ENCODE results near the gene OR8G1. TPM values are rescaled to one million over a fixed set of nuclear protein-coding genes. Genes with fewer than 3 reads are reported as not detected.
"Not testable (repeated sequence)": the region's sequence is repeated elsewhere in the genome, so short reads cannot be mapped to it uniquely, and the experiment has no call there.

OR8G1 gene
- total RNA-seq (2014; rRNA removed; shearing (Covaris generic)): not detected in 2 replicates

- no peak for DNase-seq (ENCODE audit: low spot score)
These were observed at the start of gene OR8G1 for GRCh38 chr11:124240621-124241397. Gene OR8G1, plus strand, starts transcription at chr11:124241095. Its CDS starts 8,581 bp downstream, at chr11:124249676.

GRCh38 chr11:124193221-124194010 lies 47.5 kb upstream of the OR8G1 start:
- no peak for DNase-seq (ENCODE audit: low spot score)

GRCh38 chr11:124194293-124195188 lies 46.4 kb upstream of the OR8G1 start:
- no peak for DNase-seq (ENCODE audit: low spot score)

GRCh38 chr11:124195189-124195734 lies 45.6 kb upstream of the OR8G1 start:
- DNase-seq (ENCODE audit: low spot score): peak; percentile 33

GRCh38 chr11:124197999-124198398 lies 42.9 kb upstream of the OR8G1 start:
- DNase-seq (ENCODE audit: low spot score): no peak

- DNase-seq (ENCODE audit: low spot score): no peak
These were observed 42.0 kb upstream of the OR8G1 start for GRCh38 chr11:124198897-124199296.

- DNase-seq (ENCODE audit: low spot score): no peak
These were observed 41.2 kb upstream of the OR8G1 start for GRCh38 chr11:124199702-124200101.

- DNase-seq (ENCODE audit: low spot score): no peak
These were observed 40.2 kb upstream of the OR8G1 start for GRCh38 chr11:124200671-124201070.

- DNase-seq (ENCODE audit: low spot score): no peak
These were observed 37.9 kb upstream of the OR8G1 start for GRCh38 chr11:124202951-124203350.

- no peak for DNase-seq (ENCODE audit: low spot score)
These were observed 36.9 kb upstream of the OR8G1 start for GRCh38 chr11:124204008-124204407.

GRCh38 chr11:124207102-124207792 lies 33.6 kb upstream of the OR8G1 start:
- DNase-seq (ENCODE audit: low spot score): no peak

- no peak for DNase-seq (ENCODE audit: low spot score)
These were observed 31.0 kb upstream of the OR8G1 start for GRCh38 chr11:124209824-124210357.

- DNase-seq (ENCODE audit: low spot score): no peak
These were observed 30.5 kb upstream of the OR8G1 start for GRCh38 chr11:124210421-124210820.

- no peak for DNase-seq (ENCODE audit: low spot score)
These were observed 29.6 kb upstream of the OR8G1 start for GRCh38 chr11:124211321-124211720.

GRCh38 chr11:124214027-124214426 lies 26.9 kb upstream of the OR8G1 start:
- no peak for DNase-seq (ENCODE audit: low spot score)

GRCh38 chr11:124219126-124219525 lies 21.8 kb upstream of the OR8G1 start:
- DNase-seq (ENCODE audit: low spot score): no peak

- DNase-seq (ENCODE audit: low spot score): no peak
These were observed 18.5 kb upstream of the OR8G1 start for GRCh38 chr11:124222407-124222806.

- not testable (repeated sequence) for DNase-seq (ENCODE audit: low spot score)
These were observed 16.1 kb upstream of the OR8G1 start for GRCh38 chr11:124224618-124225423.

- no peak for DNase-seq (ENCODE audit: low spot score)
These were observed 15.4 kb upstream of the OR8G1 start for GRCh38 chr11:124225471-124225870.

- no peak for DNase-seq (ENCODE audit: low spot score)
These were observed 7.5 kb upstream of the OR8G1 start for GRCh38 chr11:124233376-124233775.

Measured in A172 (cell line).